ENCODE measurements around the gene PIK3R6.

PIK3R6 gene

DNA sequence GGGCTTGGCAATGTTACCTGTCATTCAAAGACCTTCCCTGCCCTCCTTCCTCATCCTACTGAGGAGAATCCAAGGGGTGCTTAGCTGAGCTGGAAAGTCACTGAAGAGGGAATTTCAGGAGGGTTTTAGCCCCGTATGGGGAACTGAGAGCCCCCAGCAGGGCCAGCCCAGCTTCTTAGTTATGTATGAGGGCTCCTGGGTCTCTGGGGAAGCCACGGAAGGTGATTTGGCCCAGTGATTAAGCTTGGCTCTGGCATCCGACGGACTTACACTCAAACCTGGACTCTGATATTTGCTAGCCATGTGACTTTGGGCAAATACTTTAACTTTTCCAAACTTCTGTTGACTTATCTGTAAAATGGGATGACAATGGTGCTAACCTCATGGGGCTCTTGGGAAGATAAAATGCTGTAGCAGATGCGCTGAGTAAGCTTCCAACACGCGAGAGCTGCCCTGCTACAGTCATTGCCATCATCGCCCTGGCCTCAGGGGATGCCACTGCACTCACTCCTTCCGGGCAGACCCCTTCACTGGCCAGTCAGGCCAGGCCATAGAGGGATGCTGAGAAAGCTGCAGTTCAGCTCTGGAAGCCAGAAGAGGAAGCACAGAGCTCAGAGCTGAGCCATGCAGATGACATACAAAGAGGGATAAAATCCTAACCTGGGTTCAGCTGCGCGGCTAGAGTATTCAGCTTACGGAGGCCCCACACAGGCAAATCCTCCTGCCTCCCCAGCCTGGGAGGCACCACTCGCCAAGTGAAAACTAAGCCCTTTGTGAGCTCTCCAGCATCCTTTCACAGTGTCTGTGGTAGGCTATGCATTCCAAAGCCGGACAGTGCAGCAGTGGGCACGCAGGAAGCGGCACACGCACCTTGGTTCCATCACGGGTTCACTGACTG, 44.9 kb upstream of the PIK3R6 start:
- no peak for TF ChIP-seq CEBPB (IDR thresholded peaks at IDR 0.05)
- TF ChIP-seq, protein P1, sequence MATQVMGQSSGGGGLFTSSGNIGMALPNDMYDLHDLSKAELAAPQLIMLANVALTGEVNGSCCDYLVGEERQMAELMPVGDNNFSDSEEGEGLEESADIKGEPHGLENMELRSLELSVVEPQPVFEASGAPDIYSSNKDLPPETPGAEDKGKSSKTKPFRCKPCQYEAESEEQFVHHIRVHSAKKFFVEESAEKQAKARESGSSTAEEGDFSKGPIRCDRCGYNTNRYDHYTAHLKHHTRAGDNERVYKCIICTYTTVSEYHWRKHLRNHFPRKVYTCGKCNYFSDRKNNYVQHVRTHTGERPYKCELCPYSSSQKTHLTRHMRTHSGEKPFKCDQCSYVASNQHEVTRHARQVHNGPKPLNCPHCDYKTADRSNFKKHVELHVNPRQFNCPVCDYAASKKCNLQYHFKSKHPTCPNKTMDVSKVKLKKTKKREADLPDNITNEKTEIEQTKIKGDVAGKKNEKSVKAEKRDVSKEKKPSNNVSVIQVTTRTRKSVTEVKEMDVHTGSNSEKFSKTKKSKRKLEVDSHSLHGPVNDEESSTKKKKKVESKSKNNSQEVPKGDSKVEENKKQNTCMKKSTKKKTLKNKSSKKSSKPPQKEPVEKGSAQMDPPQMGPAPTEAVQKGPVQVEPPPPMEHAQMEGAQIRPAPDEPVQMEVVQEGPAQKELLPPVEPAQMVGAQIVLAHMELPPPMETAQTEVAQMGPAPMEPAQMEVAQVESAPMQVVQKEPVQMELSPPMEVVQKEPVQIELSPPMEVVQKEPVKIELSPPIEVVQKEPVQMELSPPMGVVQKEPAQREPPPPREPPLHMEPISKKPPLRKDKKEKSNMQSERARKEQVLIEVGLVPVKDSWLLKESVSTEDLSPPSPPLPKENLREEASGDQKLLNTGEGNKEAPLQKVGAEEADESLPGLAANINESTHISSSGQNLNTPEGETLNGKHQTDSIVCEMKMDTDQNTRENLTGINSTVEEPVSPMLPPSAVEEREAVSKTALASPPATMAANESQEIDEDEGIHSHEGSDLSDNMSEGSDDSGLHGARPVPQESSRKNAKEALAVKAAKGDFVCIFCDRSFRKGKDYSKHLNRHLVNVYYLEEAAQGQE (IDR thresholded peaks at IDR 0.05; ENCODE audit: low read depth) = no peak
- TF ChIP-seq FOXM1 (IDR thresholded peaks at IDR 0.05; ENCODE audit: borderline replicate concordance, low read depth) = no peak
- no peak for TF ChIP-seq EP300 (IDR thresholded peaks at IDR 0.05; ENCODE audit: borderline replicate concordance)
- TF ChIP-seq, protein P2, sequence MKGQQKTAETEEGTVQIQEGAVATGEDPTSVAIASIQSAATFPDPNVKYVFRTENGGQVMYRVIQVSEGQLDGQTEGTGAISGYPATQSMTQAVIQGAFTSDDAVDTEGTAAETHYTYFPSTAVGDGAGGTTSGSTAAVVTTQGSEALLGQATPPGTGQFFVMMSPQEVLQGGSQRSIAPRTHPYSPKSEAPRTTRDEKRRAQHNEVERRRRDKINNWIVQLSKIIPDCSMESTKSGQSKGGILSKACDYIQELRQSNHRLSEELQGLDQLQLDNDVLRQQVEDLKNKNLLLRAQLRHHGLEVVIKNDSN (IDR thresholded peaks at IDR 0.05) = no peak
- no peak for TF ChIP-seq CREB1 (IDR thresholded peaks at IDR 0.05; ENCODE audit: low read depth)
- TF ChIP-seq TAF1 (IDR thresholded peaks at IDR 0.05; ENCODE audit: low read depth) = no peak
- no peak for TF ChIP-seq TEAD4 (IDR thresholded peaks at IDR 0.05)

DNA sequence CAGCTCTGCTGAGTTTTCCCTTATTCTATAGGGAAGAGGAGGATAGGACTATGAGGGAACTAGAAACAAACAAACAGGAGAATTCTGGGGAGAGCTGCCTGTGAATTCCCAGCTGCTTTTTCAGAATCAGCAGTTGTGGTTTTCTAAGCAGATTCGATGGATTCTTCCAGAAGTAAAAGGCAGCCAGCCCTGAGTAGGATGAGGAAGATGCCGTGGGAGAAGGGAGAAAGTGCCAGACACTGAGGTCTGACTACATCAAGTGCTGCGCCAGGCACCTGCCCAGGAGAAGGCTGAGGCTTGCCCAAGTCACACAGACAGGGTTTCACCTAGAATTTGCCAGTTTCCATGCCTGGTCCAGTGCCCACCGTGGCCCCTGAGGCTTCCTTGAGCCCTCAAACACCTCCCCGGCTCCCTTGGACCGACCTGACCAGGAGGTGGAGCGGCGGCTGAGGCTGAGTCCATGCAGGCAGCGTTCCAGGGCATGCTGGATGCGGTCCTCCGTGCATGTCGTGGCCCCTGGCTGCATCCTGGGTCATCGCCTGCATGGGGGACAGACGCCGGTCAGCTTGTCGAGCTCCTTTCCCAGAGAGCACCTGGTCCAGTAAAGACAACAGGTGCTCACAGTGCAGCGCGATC, 43.6 kb upstream of the PIK3R6 start:
- TF ChIP-seq, protein P1 (IDR thresholded peaks at IDR 0.05; ENCODE audit: low read depth) = no peak
- TF ChIP-seq, protein P3, sequence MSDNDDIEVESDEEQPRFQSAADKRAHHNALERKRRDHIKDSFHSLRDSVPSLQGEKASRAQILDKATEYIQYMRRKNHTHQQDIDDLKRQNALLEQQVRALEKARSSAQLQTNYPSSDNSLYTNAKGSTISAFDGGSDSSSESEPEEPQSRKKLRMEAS (IDR thresholded peaks at IDR 0.05) = no peak
- TF ChIP-seq EGR1 (IDR thresholded peaks at IDR 0.05) (no peak), TEAD4 (IDR thresholded peaks at IDR 0.05) (no peak), FOXM1 (IDR thresholded peaks at IDR 0.05; ENCODE audit: borderline replicate concordance, low read depth) (no peak), CREB1 (IDR thresholded peaks at IDR 0.05; ENCODE audit: low read depth) (no peak), TCF12 (IDR thresholded peaks at IDR 0.05; ENCODE audit: low read depth) (no peak), TAF1 (IDR thresholded peaks at IDR 0.05; ENCODE audit: low read depth) (no peak), ZBTB7A (IDR thresholded peaks at IDR 0.05; ENCODE audit: low read depth) (no peak), CEBPB (IDR thresholded peaks at IDR 0.05) (no peak), EP300 (IDR thresholded peaks at IDR 0.05; ENCODE audit: borderline replicate concordance) (no peak)
- TF ChIP-seq, protein P2 (IDR thresholded peaks at IDR 0.05) = no peak

DNA sequence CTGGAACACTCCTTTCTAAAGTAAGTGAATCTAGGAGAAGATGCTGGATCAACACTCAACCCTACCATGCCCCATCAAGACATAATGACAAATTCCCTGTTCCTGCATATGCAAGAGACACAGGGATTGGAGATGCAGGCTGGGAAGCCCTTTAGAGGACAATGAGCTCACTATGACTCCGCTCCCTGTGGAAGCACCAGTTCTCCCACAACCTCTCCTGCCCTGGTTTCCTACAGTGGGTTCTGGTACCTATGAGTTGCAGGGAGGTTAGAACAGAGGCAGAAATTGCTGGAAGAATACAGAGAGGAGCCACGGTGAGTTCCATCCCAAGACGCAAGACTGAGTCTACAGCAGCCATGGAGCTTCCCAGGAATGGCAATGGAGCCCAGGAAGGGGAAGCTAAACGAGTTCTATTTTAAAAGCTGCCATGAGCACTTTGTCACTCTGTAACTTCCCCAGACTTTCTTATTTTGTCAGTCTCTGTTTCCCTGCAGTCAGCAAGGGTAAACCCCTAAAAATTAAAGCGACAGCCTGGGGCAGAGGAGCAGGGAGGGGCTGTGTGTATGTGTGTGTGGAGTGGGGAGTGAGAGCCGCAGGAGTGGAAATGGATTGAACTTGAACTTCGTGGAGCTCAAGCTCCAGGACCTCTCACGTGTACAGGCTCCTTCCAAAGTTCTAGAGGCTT, 42.3 kb upstream of the PIK3R6 start:
- no peak for TF ChIP-seq ZBTB7A (IDR thresholded peaks at IDR 0.05; ENCODE audit: low read depth)
- TF ChIP-seq RAD21 (IDR thresholded peaks at IDR 0.05; ENCODE audit: low read depth) = no peak
- no peak for TF ChIP-seq EGR1 (IDR thresholded peaks at IDR 0.05)
- no peak for TF ChIP-seq CEBPB (IDR thresholded peaks at IDR 0.05)
- TF ChIP-seq YY1 (IDR thresholded peaks at IDR 0.05; ENCODE audit: low read depth) = no peak
- TF ChIP-seq FOXM1 (IDR thresholded peaks at IDR 0.05; ENCODE audit: borderline replicate concordance, low read depth) = no peak
- TF ChIP-seq, protein P3 (IDR thresholded peaks at IDR 0.05) = no peak
- TF ChIP-seq, protein P1 (IDR thresholded peaks at IDR 0.05; ENCODE audit: low read depth) = no peak

DNA sequence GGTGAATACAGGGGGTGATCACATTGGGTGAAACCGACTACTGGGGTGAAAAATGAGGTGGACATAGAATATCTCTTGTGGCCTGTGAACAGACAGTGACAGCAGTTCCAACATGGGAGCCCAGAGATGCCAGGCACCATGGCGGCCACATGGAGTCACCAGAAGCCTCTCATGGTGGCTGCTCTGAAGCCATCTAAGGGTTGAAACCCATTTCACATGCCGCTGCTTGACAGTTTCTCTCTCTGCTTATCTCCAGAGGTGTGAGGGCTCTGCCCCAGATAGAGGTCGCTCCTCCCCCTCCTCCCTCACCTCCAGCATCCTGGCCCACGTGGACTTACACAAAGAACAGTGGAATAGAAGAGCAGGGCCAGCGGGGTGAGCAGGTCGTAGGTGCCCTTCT, 37.9 kb upstream of the PIK3R6 start:
- TF ChIP-seq TCF12 (IDR thresholded peaks at IDR 0.05; ENCODE audit: low read depth) (no peak), YY1 (IDR thresholded peaks at IDR 0.05; ENCODE audit: low read depth) (no peak), TAF1 (IDR thresholded peaks at IDR 0.05; ENCODE audit: low read depth) (no peak), EGR1 (IDR thresholded peaks at IDR 0.05) (no peak), TEAD4 (IDR thresholded peaks at IDR 0.05) (no peak), NFIC (IDR thresholded peaks at IDR 0.05) (no peak), CREB1 (IDR thresholded peaks at IDR 0.05; ENCODE audit: low read depth) (no peak), RAD21 (IDR thresholded peaks at IDR 0.05; ENCODE audit: low read depth) (no peak), ZBTB7A (IDR thresholded peaks at IDR 0.05; ENCODE audit: low read depth) (no peak), FOXM1 (IDR thresholded peaks at IDR 0.05; ENCODE audit: borderline replicate concordance, low read depth) (no peak), EP300 (IDR thresholded peaks at IDR 0.05; ENCODE audit: borderline replicate concordance) (no peak), CEBPB (IDR thresholded peaks at IDR 0.05) (no peak)
- TF ChIP-seq, protein P1 (IDR thresholded peaks at IDR 0.05; ENCODE audit: low read depth) = no peak
- TF ChIP-seq, protein P3 (IDR thresholded peaks at IDR 0.05) = no peak
- TF ChIP-seq, protein P2 (IDR thresholded peaks at IDR 0.05) = no peak

All from Ishikawa (cell line).